Right atrium auricular region (tissue), 2 donors: Measurements from ENCODE around the gene CD101. TPM values are rescaled to one million over a fixed set of nuclear protein-coding genes. Genes with fewer than 3 reads are reported as not detected.

Experiments used
- DNase-seq: peaks from one replicate; pipeline ENCODE4 v3.0.0-alpha.2; 2019; ENCODE audit warnings: low spot score
- H3K27ac ChIP-seq, 2 donors: fragments of 200-600 bp; sonication (generic); 1 replicate in 1 of 2; 2 replicates in 1 of 2; pipeline ENCODE4 v1.5.1; 2016 to 2019
- H3K27me3 ChIP-seq, 2 donors: fragments of 200-600 bp; sonication (generic); one replicate each; pipeline versions ENCODE4 v1.5.1 to v1.6.0; 2017 to 2019
- H3K36me3 ChIP-seq: fragments of 200-600 bp; sonication (generic); one replicate; pipeline ENCODE4 v1.5.1; 2016
- H3K4me1 ChIP-seq, 2 donors: fragments of 200-600 bp; sonication (generic); one replicate each; pipeline versions ENCODE4 v1.5.1 to v1.6.0; 2017 to 2019
- H3K4me3 ChIP-seq, 2 donors: fragments of 200-600 bp; sonication (generic); 1 replicate in 1 of 2; 2 replicates in 1 of 2; pipeline ENCODE4 v1.5.1; 2017 to 2019; ENCODE audit warnings: mild to moderate bottlenecking in 1 of 2, moderate library complexity in 1 of 2
- H3K9me3 ChIP-seq, 2 donors: fragments of 200-600 bp; sonication (generic); one replicate each; pipeline ENCODE4 v1.5.1; 2019
- total RNA-seq, 2 donors: library from RNA; depleted of rRNA; stranded (reverse); fragments of >200 nt; gene quantifications; one replicate each; pipeline ENCODE4 v1.1.0, GENCODE V29; 2016
- TF ChIP-seq, protein P1 (sequence below), 2 donors: fragments of 200-600 bp; sonication (generic); IDR thresholded peaks; one replicate each; pipeline ENCODE4 v1.5.1; 2019; ENCODE audit warnings: antibody characterized with exemption in 2 of 2

CD101 gene
- total RNA-seq, 2 donors from 2014 or later = 0.11 to 1.3 TPM

- Histone ChIP-seq H3K9me3 (no peaks in the 10 kb centered on the region), H3K4me1 (no peaks in the 10 kb centered on the region), H3K4me3 (no peak overlapping the region), H3K27me3 (no peaks in the 10 kb centered on the region), H3K27ac (no peak overlapping the region), H3K36me3 (no peaks in the 10 kb centered on the region)
- TF ChIP-seq, protein P1, sequence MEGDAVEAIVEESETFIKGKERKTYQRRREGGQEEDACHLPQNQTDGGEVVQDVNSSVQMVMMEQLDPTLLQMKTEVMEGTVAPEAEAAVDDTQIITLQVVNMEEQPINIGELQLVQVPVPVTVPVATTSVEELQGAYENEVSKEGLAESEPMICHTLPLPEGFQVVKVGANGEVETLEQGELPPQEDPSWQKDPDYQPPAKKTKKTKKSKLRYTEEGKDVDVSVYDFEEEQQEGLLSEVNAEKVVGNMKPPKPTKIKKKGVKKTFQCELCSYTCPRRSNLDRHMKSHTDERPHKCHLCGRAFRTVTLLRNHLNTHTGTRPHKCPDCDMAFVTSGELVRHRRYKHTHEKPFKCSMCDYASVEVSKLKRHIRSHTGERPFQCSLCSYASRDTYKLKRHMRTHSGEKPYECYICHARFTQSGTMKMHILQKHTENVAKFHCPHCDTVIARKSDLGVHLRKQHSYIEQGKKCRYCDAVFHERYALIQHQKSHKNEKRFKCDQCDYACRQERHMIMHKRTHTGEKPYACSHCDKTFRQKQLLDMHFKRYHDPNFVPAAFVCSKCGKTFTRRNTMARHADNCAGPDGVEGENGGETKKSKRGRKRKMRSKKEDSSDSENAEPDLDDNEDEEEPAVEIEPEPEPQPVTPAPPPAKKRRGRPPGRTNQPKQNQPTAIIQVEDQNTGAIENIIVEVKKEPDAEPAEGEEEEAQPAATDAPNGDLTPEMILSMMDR (IDR thresholded peaks at IDR 0.05) = no peak
- no peak for DNase-seq
Observed at GRCh38 chr1:117036018-117036461, 34.5 kb downstream of the CD101 start.

GRCh38 chr1:117037802-117038201 is 36.2 kb downstream of the CD101 start:
- H3K27me3 ChIP-seq = no peaks in the 10 kb centered on the region
- no peak for DNase-seq
- no peaks in the 10 kb centered on the region for H3K9me3 ChIP-seq
- H3K4me3 ChIP-seq = no peak overlapping the region
- no peaks in the 10 kb centered on the region for H3K4me1 ChIP-seq
- H3K27ac ChIP-seq = no peak overlapping the region
- H3K36me3 ChIP-seq = no peaks in the 10 kb centered on the region
- TF ChIP-seq, protein P1 (IDR thresholded peaks at IDR 0.05) = no peak

- Histone ChIP-seq H3K4me1 (no peaks in the 10 kb centered on the region), H3K27me3 (no peaks in the 10 kb centered on the region), H3K4me3 (no peak overlapping the region), H3K27ac (no peak overlapping the region), H3K36me3 (no peaks in the 10 kb centered on the region), H3K9me3 (no peaks in the 10 kb centered on the region)
- no peak for DNase-seq
- TF ChIP-seq, protein P1 (IDR thresholded peaks at IDR 0.05) = no peak
Observed at GRCh38 chr1:117038236-117038635, 36.7 kb downstream of the CD101 start.

DNA sequence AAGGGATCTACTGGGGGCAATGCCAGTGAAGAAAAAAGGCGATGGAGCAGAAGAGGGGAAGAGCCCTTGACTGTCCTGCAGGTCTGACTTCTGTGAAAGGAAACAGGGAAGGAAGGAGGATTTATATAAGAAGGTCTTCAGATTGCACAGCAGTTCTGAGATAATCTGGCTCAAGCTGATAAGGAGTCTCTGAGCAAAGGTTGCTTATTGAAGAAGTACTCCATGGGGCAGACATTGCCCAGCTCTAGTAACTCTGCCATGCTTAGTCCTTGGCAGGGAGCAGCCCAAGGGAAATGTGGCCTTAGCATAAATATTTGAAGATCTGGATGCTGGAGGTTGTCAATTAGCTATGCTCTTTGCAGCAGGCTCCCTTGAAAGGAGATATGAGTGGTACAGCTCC is 42.7 kb downstream of the CD101 start:
- Histone ChIP-seq H3K36me3 (no peaks in the 10 kb centered on the region), H3K4me3 (no peak overlapping the region), H3K4me1 (no peaks in the 10 kb centered on the region), H3K27me3 (no peaks in the 10 kb centered on the region), H3K27ac (no peak overlapping the region), H3K9me3 (peaks cover 0 to 5% of the 10 kb centered on the region in 2 donors)
- DNase-seq = no peak
- TF ChIP-seq, protein P1 (IDR thresholded peaks at IDR 0.05) = no peak

- Histone ChIP-seq H3K27ac (no peak overlapping the region), H3K4me3 (no peak overlapping the region), H3K27me3 (no peaks in the 10 kb centered on the region), H3K36me3 (no peaks in the 10 kb centered on the region), H3K9me3 (peaks cover 0 to 5% of the 10 kb centered on the region in 2 donors), H3K4me1 (no peaks in the 10 kb centered on the region)
- TF ChIP-seq, protein P1 (IDR thresholded peaks at IDR 0.05) = no peak
- DNase-seq = no peak
Observed at GRCh38 chr1:117045644-117046043, 44.1 kb downstream of the CD101 start.

DNA sequence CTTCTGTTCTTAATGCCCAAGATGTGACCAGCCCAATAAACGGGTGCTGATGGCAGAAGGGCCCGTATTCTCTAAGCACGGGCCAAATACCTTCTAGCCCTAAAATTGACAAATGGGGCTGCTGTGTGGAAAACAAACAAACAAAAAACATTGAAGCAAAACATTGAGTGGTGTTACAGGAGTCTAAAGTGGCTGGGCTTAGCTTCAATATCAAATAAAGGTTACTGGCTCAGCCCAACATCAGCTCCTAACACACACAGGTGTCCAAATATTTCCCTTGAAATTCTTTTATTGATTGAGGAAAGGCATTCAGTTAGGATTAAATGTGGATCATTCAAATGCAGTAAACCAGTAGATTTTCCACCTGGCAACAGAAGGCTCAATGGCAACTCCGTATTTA is 45.2 kb downstream of the CD101 start:
- DNase-seq = no peak
- TF ChIP-seq, protein P1 (IDR thresholded peaks at IDR 0.05) = no peak
- Histone ChIP-seq H3K4me1 (no peaks in the 10 kb centered on the region), H3K9me3 (peaks cover 0 to 5% of the 10 kb centered on the region in 2 donors), H3K36me3 (no peaks in the 10 kb centered on the region), H3K4me3 (no peak overlapping the region), H3K27me3 (no peaks in the 10 kb centered on the region), H3K27ac (no peak overlapping the region)
